Activated naive CD8-positive, alpha-beta T cell treated with anti-CD3 and anti-CD28 coated beads, Interleukin-2, amount 10 ng/mL, durations not matched to agents 7 days and 5 days (primary cell): ENCODE data around the gene WDR44. TPM values are rescaled to one million over a fixed set of nuclear protein-coding genes. Genes with fewer than 3 reads are reported as not detected.
A peak's percentile ranks its signal among the peaks of the same experiment; 100 is the strongest.

ENCODE experiments used
- ATAC-seq: fragments of 150-1000 bp; cut with Tn5 transposase; one replicate; pipeline ENCODE4 v1.10.0; 2021; ENCODE audit warnings: low read depth, moderate library complexity
- POLR2A ChIA-PET: fragments of 350-600 bp; sonication (Branson Sonifier 250); formaldehyde crosslinking; loops from one replicate; lab custom pipeline; 2021; ENCODE audit warnings: antibody characterized with exemption; lab: Charles Lee
- DNase-seq: peaks from one replicate; pipeline ENCODE4 v3.0.0; 2021
- H3K27ac Mint-ChIP-seq: one replicate; pipeline ENCODE4 v1.8.0; 2022; ENCODE audit warnings: mild to moderate bottlenecking, mixed read lengths
- H3K27me3 Mint-ChIP-seq: one replicate; pipeline ENCODE4 v1.8.0; 2022; ENCODE audit warnings: mild to moderate bottlenecking, moderate library complexity, mixed read lengths
- H3K36me3 Mint-ChIP-seq: one replicate; pipeline ENCODE4 v1.8.0; 2021; ENCODE audit warnings: mild to moderate bottlenecking, mixed read lengths
- H3K4me1 Mint-ChIP-seq: one replicate; pipeline ENCODE4 v1.8.0; 2021; ENCODE audit warnings: mixed read lengths
- H3K4me3 Mint-ChIP-seq: one replicate; pipeline ENCODE4 v1.8.0; 2022; ENCODE audit warnings: mild to moderate bottlenecking, moderate library complexity, mixed read lengths
- H3K9me3 Mint-ChIP-seq: one replicate; pipeline ENCODE4 v1.8.0; 2021; ENCODE audit warnings: mixed read lengths
- microRNA-seq: library from miRNA; unstranded; fragments of <30 nt; microRNA quantifications from one replicate; pipeline ENCODE4 v1.2.0, GENCODE V29; 2022
- total RNA-seq, 2 experiments: library from RNA; stranded (reverse); gene quantifications; one replicate each; pipeline ENCODE4 v1.2.3, GENCODE V29; 2021

Gene WDR44
- total RNA-seq, 2 experiments from 2014 or later: 22.7 to 23.1 TPM

DNA sequence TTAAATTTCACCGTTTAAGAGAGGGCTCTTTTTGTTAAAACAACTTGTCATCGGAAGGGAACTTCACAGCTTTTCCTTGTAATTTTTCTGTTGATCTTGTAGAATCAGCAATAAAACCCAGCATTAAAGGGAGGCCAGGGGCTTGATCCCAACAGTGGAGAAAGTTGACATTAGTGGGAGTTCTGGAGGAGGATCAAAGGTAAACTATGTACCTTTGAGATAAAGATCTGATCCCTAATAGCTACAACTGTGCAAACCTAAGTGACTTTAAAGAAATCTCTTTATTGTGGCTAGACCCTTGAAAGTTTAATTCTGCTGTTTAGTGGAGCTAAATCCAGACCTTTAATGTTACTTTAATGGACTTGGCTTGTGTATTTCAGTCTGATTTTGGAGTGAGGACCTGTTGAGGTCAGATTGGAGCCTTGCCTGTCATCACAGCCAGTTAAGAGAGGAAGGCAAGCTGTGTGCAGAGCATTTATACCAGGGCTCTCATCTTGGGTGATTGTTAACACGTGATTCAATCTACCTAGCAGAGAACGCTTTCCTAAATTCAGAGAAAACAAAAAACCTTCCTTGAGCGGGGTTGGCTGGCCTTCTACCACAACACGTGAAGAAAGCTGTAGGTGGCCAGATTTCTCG is 151.4 kb downstream of the WDR44 start:
- Mint-ChIP-seq H3K27ac (peak overlapping the region; percentile 99), H3K36me3 (peaks cover 5% of the 10 kb centered on the region), H3K9me3 (no peaks in the 10 kb centered on the region), H3K4me3 (peak overlapping the region; percentile 99), H3K4me1 (peaks cover 20% of the 10 kb centered on the region), H3K27me3 (no peaks in the 10 kb centered on the region)
- DNase-seq (no peak), ATAC-seq (peak; percentile 21)
- POLR2A ChIA-PET: interaction anchor here (0.7 to 3.8 kb wide), 9 partner anchors 10 to 150 kb away, joined by 3 to 107 read pairs (median 7); partner anchors contain the start of gene WDR44

GRCh38 chrX:118498351-118498750 is 152.4 kb downstream of the WDR44 start:
- peaks cover 7% of the 10 kb centered on the region for H3K36me3 Mint-ChIP-seq
- peak overlapping the region; percentile 99 for H3K4me3 Mint-ChIP-seq
- no peak overlapping the region for H3K27ac Mint-ChIP-seq
- ATAC-seq (no peak), DNase-seq (no peak)
- POLR2A ChIA-PET: interaction anchor here (1.7 to 2.5 kb wide), 2 partner anchors 31 to 48 kb away, joined by 7 read pairs; no protein-coding TSS in a partner anchor
- no peaks in the 10 kb centered on the region for H3K27me3 Mint-ChIP-seq
- H3K9me3 Mint-ChIP-seq: no peaks in the 10 kb centered on the region
- peaks cover 25% of the 10 kb centered on the region for H3K4me1 Mint-ChIP-seq

GRCh38 chrX:118498755-118499154 is 152.8 kb downstream of the WDR44 start:
- POLR2A ChIA-PET: interaction anchor here (1.7 to 2.5 kb wide), 2 partner anchors 31 to 48 kb away, joined by 7 read pairs; no protein-coding TSS in a partner anchor
- Mint-ChIP-seq H3K27me3 (no peaks in the 10 kb centered on the region), H3K36me3 (peaks cover 9% of the 10 kb centered on the region), H3K9me3 (no peaks in the 10 kb centered on the region), H3K4me1 (peaks cover 29% of the 10 kb centered on the region), H3K4me3 (peak overlapping the region; percentile 99), H3K27ac (peak overlapping the region; percentile 5)
- ATAC-seq: no peak
- no peak for DNase-seq

- Mint-ChIP-seq H3K9me3 (no peaks in the 10 kb centered on the region), H3K4me3 (peak overlapping the region; percentile 63), H3K27me3 (no peaks in the 10 kb centered on the region), H3K27ac (no peak overlapping the region), H3K36me3 (peaks cover 9% of the 10 kb centered on the region), H3K4me1 (peaks cover 33% of the 10 kb centered on the region)
- no peak for DNase-seq
- ATAC-seq: no peak
- POLR2A ChIA-PET: interaction anchor here (1.7 to 2.5 kb wide), 2 partner anchors 30 to 47 kb away, joined by 7 read pairs; no protein-coding TSS in a partner anchor
Observed at GRCh38 chrX:118499295-118499694, 153.4 kb downstream of the WDR44 start.

Small RNA genes lying within 50 kb of the gene (microRNA-seq; reads per million reads assigned to microRNA genes)
- gene MIR1277: 18.9 reads per million, percentile 28 among the genes with 10 or more reads in this experiment

Other genes starting within 250 kb of the WDR44 start
- under 1 TPM; 0.47 to 0.48 TPM for gene KLHL13, start 229.3 kb upstream of the WDR44 start, total RNA-seq
- gene DOCK11, start 149.7 kb downstream of the WDR44 start, total RNA-seq: 10 to 100 TPM; 71.9 to 80.4 TPM